H1 (cell line): Measurements from ENCODE around the gene CALHM5. TPM values are rescaled to one million over a fixed set of nuclear protein-coding genes. Genes with fewer than 3 reads are reported as not detected.

Experiments used
- ATF3 ChIP-seq: IDR thresholded peaks from 2 replicates; pipeline ENCODE4 v1.6.1; 2011; ENCODE audit warnings: low read depth, mild to moderate bottlenecking, low read length; ENCODE audit not compliant: insufficient read depth
- BCL11A ChIP-seq, 2 experiments: IDR thresholded peaks; one replicate each; pipeline ENCODE4 v1.6.1; 2011; ENCODE audit warnings: low read depth in 2 of 2, low read length in 2 of 2, mild to moderate bottlenecking in 2 of 2
- CTBP2 ChIP-seq: IDR thresholded peaks from 2 replicates; pipeline ENCODE4 v1.7.0; 2011; ENCODE audit warnings: borderline replicate concordance, mild to moderate bottlenecking, moderate library complexity, mixed read lengths, low read length; ENCODE audit not compliant: insufficient read depth, insufficient read length
- KDM1A ChIP-seq: fragments of 200-600, 300-600 bp; sonication (generic); IDR thresholded peaks from 2 replicates; pipeline ENCODE4 v1.7.1; 2016; ENCODE audit warnings: mild to moderate bottlenecking, low read length, borderline replicate concordance
- RFX5 ChIP-seq: IDR thresholded peaks from 2 replicates; pipeline ENCODE4 v1.6.1; 2011; ENCODE audit warnings: low read depth, low read length, improper control_type of control experiment, borderline replicate concordance
- TEAD4 ChIP-seq: IDR thresholded peaks from 2 replicates; pipeline ENCODE4 v1.6.1; 2012; ENCODE audit warnings: low read depth, low read length, inconsistent platforms, mixed read lengths
- polyA plus RNA-seq, 7 experiments: library from polyadenylated mRNA; depleted of rRNA in 3 of 7; stranded (reverse) in 5 of 7; unstranded in 2 of 7; fragments of >200 nt in 5 of 7; fragments of 200-250 nt in 2 of 7; gene quantifications; 1 replicate in 5 of 7; 2 replicates in 1 of 7; 4 replicates in 1 of 7; pipeline versions ENCODE4 v1.2.1 to v1.2.3, GENCODE V29; 2011 to 2013; ENCODE audit warnings: missing spikeins in 2 of 7, mixed read lengths in 2 of 7
- total RNA-seq: library from RNA; stranded (reverse); fragmentation: NEBNext Ultra II Directional; extraction: Animal tissue kit (Norgen Biotek cat#: 25700); gene quantifications from 2 replicates; pipeline ENCODE4 v1.2.1, GENCODE V29; 2021

Gene CALHM5
- total and polyA plus RNA-seq, 2 of the 8 experiments (the other 6 are each of a cell fraction or from before 2014, with no cell fraction given): 0.05 to 0.09 TPM

GRCh38 chr6:116463301-116463700 is 48.1 kb upstream of the CALHM5 start (continued):
- TF ChIP-seq CTBP2 (no peak), ATF3 (no peak), BCL11A (IDR thresholded peaks at IDR 0.05; ENCODE audit: low read depth in 2 of 2, low read length in 2 of 2) (no peak), RFX5 (no peak), KDM1A (no peak), TEAD4 (no peak)
